Naive thymus-derived CD8-positive, alpha-beta T cell (primary cell): ENCODE data around the gene SLC26A6. TPM values are rescaled to one million over a fixed set of nuclear protein-coding genes. Genes with fewer than 3 reads are reported as not detected.

Experiments used
- ATAC-seq, 2 donors: fragments of 150-1000 bp; cut with Tn5 transposase in 1 of 2; sonication (Bioruptor Pico), chemical (Tn5 transposase) in 1 of 2; 1 replicate in 1 of 2; 2 replicates in 1 of 2; pipeline ENCODE4 v1.10.0; 2021; ENCODE audit warnings: mild to moderate bottlenecking in 2 of 2, moderate library complexity in 2 of 2
- POLR2A ChIA-PET: fragments of 350-600 bp; sonication (Branson Sonifier 250); formaldehyde crosslinking; loops from one replicate; lab custom pipeline; 2021; ENCODE audit warnings: antibody characterized with exemption; lab: Charles Lee
- DNase-seq, 10 donors: peaks; one replicate each; pipeline versions ENCODE4 v3.0.0 to v3.0.0-alpha.2; 2020 to 2022
- H3K27ac Mint-ChIP-seq, 10 donors: one replicate each; pipeline ENCODE4 v1.8.0; 2020 to 2022; ENCODE audit warnings: mild to moderate bottlenecking in 10 of 10, mixed read lengths in 10 of 10, moderate library complexity in 4 of 10, inconsistent platforms in 1 of 10
- H3K27me3 Mint-ChIP-seq, 5 donors: one replicate each; pipeline ENCODE4 v1.8.0; 2021 to 2022; ENCODE audit warnings: mixed read lengths in 5 of 5
- H3K36me3 Mint-ChIP-seq, 3 donors: one replicate each; pipeline ENCODE4 v1.8.0; 2020 to 2022; ENCODE audit warnings: mixed read lengths in 3 of 3, mild to moderate bottlenecking in 2 of 3, inconsistent platforms in 1 of 3
- H3K4me1 Mint-ChIP-seq, 4 donors: one replicate each; pipeline ENCODE4 v1.8.0; 2021 to 2022; ENCODE audit warnings: mixed read lengths in 4 of 4
- H3K4me3 Mint-ChIP-seq, 10 donors: one replicate each; pipeline ENCODE4 v1.8.0; 2020 to 2022; ENCODE audit warnings: mild to moderate bottlenecking in 10 of 10, mixed read lengths in 10 of 10, moderate library complexity in 6 of 10, inconsistent platforms in 1 of 10
- H3K9me3 Mint-ChIP-seq, 9 donors: one replicate each; pipeline ENCODE4 v1.8.0; 2020 to 2022; ENCODE audit warnings: mixed read lengths in 9 of 9, mild to moderate bottlenecking in 3 of 9, inconsistent platforms in 1 of 9, moderate library complexity in 1 of 9
- polyA plus RNA-seq, 3 donors: library from polyadenylated mRNA; unstranded; fragments of 300-500 nt; fragmentation: Illumina TruSeq; gene quantifications; one replicate each; pipeline ENCODE4 v1.2.3, GENCODE V29; 2021
- total RNA-seq, 8 experiments: library from RNA in 2 of 8; stranded (reverse) in 2 of 8; gene quantifications; one replicate each; pipeline ENCODE4 v1.2.3 and lab custom pipeline; 2021 to 2026

SLC26A6 gene
- total and polyA plus RNA-seq, 5 experiments from 2014 or later = 3.0 to 30.6 (median 3.7) TPM

DNA sequence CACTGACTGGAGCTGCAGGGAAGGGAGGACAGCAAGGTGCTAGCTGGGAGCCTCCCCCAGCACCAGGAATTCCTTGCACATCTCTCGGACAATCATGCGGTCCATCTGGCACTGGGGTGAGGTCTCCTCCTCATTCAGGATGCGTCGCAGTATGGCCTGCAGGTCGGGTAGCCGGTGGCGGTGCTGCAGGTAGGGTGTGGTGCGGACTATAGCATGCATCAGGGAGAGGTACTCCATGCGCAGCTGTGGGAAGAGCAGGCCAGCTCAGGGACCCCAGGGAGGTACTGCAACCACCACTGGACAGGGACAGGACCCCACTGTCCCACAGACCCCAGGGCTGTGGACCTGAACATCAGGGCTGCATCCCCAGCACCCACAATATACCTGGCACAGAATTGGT lies 39.2 kb upstream of the SLC26A6 start:
- no peak for DNase-seq
- Mint-ChIP-seq H3K9me3 (no peaks in the 10 kb centered on the region), H3K4me3 (no peak overlapping the region), H3K36me3 (peaks cover 0 to 23% (median 0%) of the 10 kb centered on the region in 3 donors), H3K4me1 (peaks cover 0 to 9% (median 5%) of the 10 kb centered on the region in 4 donors), H3K27me3 (no peaks in the 10 kb centered on the region), H3K27ac (no peak overlapping the region)
- no peak for ATAC-seq
- POLR2A ChIA-PET = interaction anchor here (0.6 kb wide), 1 partner anchor 1126 kb away, joined by 6 read pairs; no protein-coding TSS in a partner anchor

DNA sequence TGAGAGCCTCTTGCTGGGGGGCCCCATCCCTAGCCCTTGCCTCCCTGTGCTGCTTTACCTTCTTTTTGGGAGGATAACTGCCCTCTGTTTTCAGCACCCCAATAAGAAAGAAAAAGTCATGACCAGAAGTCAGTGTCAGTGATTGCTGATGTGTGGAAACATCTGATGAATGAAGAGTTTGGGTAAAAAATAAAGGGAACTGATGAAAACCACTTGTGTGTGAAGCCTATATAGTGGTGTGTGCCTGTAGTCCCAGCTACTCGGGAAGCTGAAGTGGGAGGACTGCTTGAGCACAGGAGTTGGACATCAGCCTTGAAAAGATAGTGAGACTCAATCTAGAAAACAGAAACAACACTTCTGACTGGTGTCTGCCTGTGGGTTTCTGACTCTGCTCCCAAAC lies 37.3 kb upstream of the SLC26A6 start:
- H3K27me3 Mint-ChIP-seq = no peaks in the 10 kb centered on the region
- no peak overlapping the region for H3K4me3 Mint-ChIP-seq
- H3K4me1 Mint-ChIP-seq = peaks cover 0 to 6% (median 2%) of the 10 kb centered on the region in 4 donors
- DNase-seq (no peak), ATAC-seq (no peak)
- H3K9me3 Mint-ChIP-seq = no peaks in the 10 kb centered on the region
- POLR2A ChIA-PET = no interaction called here
- H3K27ac Mint-ChIP-seq = no peak overlapping the region
- peaks cover 0 to 12% (median 0%) of the 10 kb centered on the region in 3 donors for H3K36me3 Mint-ChIP-seq

DNA sequence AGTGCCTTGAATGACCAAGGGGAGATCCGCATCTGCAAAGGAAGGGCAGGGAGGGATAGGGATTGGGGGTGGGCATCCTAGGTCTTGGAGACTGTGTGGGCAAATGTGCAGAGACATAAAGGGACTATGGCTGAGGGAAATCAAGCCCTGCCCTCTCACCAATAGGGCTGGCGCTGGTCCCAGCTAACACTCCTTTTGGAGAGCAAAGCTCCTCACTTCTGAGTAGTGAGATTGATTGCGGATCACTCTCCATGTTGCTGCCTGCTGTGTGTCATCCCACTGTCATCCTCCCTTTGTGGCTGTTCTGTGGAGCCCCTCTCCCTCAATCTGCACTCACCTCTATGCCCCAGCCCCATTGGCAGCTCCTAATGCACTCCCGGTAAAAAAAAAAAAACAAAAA lies 29.7 kb upstream of the SLC26A6 start:
- POLR2A ChIA-PET = no interaction called here
- ATAC-seq (no peak), DNase-seq (no peak)
- peaks cover 2 to 22% (median 5%) of the 10 kb centered on the region in 5 donors for H3K27me3 Mint-ChIP-seq
- peaks cover 0 to 2% (median 0%) of the 10 kb centered on the region in 3 donors for H3K36me3 Mint-ChIP-seq
- H3K4me1 Mint-ChIP-seq = peaks cover 7 to 22% (median 21%) of the 10 kb centered on the region in 4 donors
- peaks cover 0 to 2% (median 0%) of the 10 kb centered on the region in 9 donors for H3K9me3 Mint-ChIP-seq
- H3K27ac Mint-ChIP-seq = no peak overlapping the region
- peak overlapping the region in 2 of 10 donors; percentile 37 to 52 for H3K4me3 Mint-ChIP-seq

DNA sequence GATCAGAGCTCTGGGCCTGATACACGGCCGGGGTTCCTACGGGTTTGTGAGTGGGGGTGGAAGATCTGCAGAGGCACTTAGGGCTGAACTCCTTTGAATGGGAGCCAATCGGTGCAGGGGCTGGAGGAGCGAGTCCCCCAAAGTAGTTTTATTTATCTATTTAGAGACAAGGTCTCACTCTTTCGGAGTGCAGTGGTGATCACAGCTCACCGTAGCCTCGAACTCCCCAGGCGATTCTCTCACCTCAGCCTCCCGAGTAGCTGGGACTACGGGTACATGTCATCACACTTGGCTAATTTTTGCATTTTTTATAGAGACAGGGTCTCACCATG lies 29.0 kb upstream of the SLC26A6 start:
- H3K9me3 Mint-ChIP-seq = peaks cover 0 to 2% (median 0%) of the 10 kb centered on the region in 9 donors
- peaks cover 0 to 2% (median 0%) of the 10 kb centered on the region in 3 donors for H3K36me3 Mint-ChIP-seq
- H3K4me3 Mint-ChIP-seq = peak overlapping the region; percentile 48 to 80 (median 66)
- ATAC-seq (no peak), DNase-seq (no peak)
- peaks cover 7 to 22% (median 21%) of the 10 kb centered on the region in 4 donors for H3K4me1 Mint-ChIP-seq
- POLR2A ChIA-PET = no interaction called here
- peak overlapping the region in 1 of 10 donors; percentile 14 for H3K27ac Mint-ChIP-seq
- H3K27me3 Mint-ChIP-seq = peaks cover 2 to 26% (median 8%) of the 10 kb centered on the region in 5 donors

DNA sequence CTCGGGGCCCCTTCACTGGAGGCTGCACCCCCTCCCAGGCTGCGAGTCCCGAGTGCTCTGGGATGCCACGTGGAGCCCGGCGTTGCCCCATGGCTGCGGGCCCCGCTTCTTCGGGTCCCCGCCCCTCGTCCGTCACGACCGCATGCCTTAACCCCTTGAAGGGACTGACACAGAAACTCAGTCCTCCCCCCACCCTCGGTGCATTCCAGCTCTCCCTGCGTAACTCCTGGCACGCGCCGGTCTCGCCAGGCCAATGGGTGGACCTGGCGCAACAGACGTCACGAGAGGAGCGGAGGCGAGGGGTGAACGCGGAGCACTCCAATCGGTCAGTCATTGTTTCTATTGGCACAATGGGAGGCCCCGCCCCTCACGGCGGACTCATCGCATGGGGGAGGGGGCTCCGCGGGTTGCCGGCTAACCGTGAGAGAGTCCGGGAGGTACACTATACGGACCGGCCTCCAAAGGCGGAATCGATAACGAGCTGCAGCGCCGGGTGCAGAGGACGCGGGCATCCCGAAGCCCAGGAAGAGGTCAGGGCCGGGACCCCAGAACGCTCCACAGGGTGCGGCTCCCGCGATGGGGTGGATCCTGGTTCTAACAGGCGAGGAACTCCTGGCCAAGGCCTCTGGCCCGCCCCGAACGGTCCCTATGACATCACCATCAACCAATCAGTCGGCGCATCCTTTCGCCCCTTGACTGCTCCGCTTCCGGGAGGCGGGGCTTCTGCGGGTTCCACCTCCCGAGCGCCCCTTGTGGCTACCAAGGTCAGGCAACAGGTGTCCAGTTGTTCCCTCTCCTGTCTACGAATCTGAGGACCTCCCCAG lies 28.4 kb upstream of the SLC26A6 start:
- POLR2A ChIA-PET = no interaction called here

DNA sequence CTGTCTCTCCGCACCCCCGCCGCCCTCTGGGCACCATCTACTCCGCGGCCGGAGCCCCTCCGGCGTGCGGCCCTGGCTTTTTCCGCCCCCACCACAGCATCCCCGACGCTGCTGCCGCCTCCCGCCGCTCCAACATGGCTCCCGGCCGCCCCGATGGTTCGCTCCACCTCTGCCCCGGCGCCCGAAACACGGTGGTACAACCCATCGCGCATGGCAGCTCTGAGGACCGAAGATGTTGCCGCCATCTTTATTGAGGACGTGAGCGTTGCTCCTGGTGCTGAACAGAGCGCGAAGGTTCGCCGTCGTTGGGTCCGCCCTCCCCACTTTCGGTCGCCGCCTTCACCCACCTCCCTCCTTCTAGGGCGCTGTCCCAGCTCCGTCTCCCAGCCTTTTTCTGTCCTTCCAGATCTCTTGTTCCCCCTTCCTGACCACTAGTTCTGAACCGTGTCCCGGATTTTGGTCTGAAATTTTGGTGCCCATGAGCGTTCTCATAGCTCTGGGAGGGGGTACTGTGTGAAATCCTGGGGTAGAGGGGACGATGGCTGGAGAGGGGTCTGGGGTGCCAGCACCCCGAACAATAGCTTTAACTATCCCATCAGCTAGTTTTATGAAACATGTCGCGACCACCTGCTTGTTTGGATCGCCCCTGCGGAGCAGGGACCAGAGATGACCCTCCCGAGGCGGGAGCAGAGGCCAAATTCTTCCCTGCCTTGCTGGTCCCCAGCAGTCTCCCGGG lies 27.7 kb upstream of the SLC26A6 start, which contains the start of gene CELSR3:
Gene CELSR3 (minus strand): TSS at position 134 of the 736 bp plus-strand sequence. CDS start 252 bp downstream, outside the sequence.
- Mint-ChIP-seq H3K4me3 (peak within 1 kb of the TSS; percentile 56 to 80 (median 66)), H3K9me3 (peaks cover 0 to 2% (median 0%) of the 10 kb centered on the region in 9 donors), H3K4me1 (peaks cover 7 to 22% (median 21%) of the 10 kb centered on the region in 4 donors), H3K36me3 (peaks cover 0 to 2% (median 0%) of the 10 kb centered on the region in 3 donors), H3K27me3 (peaks cover 2 to 28% (median 11%) of the 10 kb centered on the region in 5 donors), H3K27ac (peak within 1 kb of the TSS in 3 of 10 donors; percentile 6 to 94 (median 14))
- peak in 2 of 10 donors; percentile 17 to 19 for DNase-seq
- ATAC-seq = no peak
- POLR2A ChIA-PET = interaction anchor here (2.1 kb wide), 1 partner anchor 256 kb away, joined by 4 read pairs; the partner anchor contains the start of gene ARIH2

More for the DNA sequence above, 28.4 kb upstream of the SLC26A6 start:
- peaks cover 2 to 28% (median 11%) of the 10 kb centered on the region in 5 donors for H3K27me3 Mint-ChIP-seq
- H3K4me3 Mint-ChIP-seq = peak overlapping the region; percentile 48 to 80 (median 66)
- H3K36me3 Mint-ChIP-seq = peaks cover 0 to 2% (median 0%) of the 10 kb centered on the region in 3 donors
- ATAC-seq (peak; percentile 76 to 84), DNase-seq (peak; percentile 61 to 86 (median 66))
- H3K4me1 Mint-ChIP-seq = peaks cover 7 to 22% (median 21%) of the 10 kb centered on the region in 4 donors
- peaks cover 0 to 2% (median 0%) of the 10 kb centered on the region in 9 donors for H3K9me3 Mint-ChIP-seq
- H3K27ac Mint-ChIP-seq = peak overlapping the region in 3 of 10 donors; percentile 6 to 24 (median 14)

DNA sequence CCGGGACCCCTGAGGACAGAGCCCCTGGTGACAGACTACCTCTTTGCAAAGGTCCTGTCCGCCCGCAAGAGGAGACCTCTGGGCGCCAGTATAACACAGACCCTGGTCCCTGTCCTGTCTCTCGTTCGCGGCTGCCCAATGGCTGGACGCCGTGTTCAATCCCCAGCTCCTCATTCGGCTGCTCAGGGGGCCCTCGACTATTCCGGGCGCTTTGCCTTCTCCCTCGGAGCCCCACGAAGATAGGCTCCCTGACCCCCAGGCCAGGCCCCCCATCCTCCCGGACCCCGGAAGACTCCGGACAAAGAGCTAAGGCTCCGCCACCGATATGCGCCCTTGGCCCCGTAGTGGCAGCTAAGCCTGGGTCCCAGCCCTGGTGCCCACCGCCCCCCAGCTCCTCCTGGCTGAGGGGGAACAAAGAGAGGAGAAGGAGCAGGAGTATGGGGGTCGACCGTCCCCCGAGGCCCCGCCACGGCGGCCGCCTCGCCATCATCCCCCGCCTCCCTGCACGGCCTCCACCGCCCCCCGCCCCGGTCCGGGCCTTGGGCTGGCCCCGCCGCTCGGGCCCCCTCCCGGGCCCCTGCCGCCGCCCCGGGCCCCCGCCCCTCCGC lies 27.0 kb upstream of the SLC26A6 start:
- peaks cover 0 to 2% (median 0%) of the 10 kb centered on the region in 3 donors for H3K36me3 Mint-ChIP-seq
- POLR2A ChIA-PET = interaction anchor here (1.2 to 2.1 kb wide), 4 partner anchors 22 to 432 kb away, joined by 4 to 5 read pairs (median 4); partner anchors contain the start of genes ARIH2, QRICH1 and UQCRC1
- peaks cover 0 to 2% (median 0%) of the 10 kb centered on the region in 9 donors for H3K9me3 Mint-ChIP-seq
- peak overlapping the region in 5 of 10 donors; percentile 56 to 69 (median 61) for H3K4me3 Mint-ChIP-seq
- DNase-seq = no peak
- no peak for ATAC-seq
- peak overlapping the region in 1 of 10 donors; percentile 62 for H3K27ac Mint-ChIP-seq
- H3K27me3 Mint-ChIP-seq = peaks cover 2 to 28% (median 11%) of the 10 kb centered on the region in 5 donors
- peaks cover 7 to 28% (median 24%) of the 10 kb centered on the region in 4 donors for H3K4me1 Mint-ChIP-seq

DNA sequence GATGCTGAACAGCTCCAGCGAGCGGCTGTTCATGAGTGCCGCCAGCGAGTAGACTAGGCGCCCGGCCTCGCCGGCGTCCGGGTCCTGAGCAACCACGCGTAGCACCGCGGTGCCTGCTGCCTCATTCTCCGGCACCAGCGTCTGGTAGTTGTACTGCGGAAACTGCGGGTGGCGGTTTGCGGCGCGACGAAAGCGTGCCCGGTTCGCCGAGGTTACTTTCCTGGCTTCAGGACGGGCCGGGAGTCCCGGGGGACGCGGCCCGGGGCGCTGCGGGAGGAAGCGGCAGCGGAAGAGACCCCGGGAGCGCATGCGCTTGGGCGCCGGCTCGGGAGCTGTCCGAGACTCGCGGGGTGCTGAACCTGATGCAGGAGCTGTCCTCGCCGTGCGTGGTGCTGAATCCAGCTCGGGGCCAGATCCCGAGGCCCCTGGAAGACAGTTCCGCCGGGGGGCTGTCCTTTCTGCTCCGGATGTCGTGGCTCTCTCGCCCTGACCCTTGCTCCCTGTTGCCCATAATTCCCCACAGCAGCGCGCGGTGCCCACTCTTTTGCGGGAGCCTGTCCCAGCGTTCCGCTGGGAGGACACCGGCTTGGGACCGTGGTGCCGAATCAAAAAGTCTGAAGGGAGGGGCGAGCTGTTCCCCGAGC lies 26.4 kb upstream of the SLC26A6 start:
- peaks cover 0 to 2% (median 0%) of the 10 kb centered on the region in 9 donors for H3K9me3 Mint-ChIP-seq
- ATAC-seq = peak; percentile 41 to 43
- H3K27me3 Mint-ChIP-seq = peaks cover 2 to 28% (median 11%) of the 10 kb centered on the region in 5 donors
- peaks cover 0 to 2% (median 0%) of the 10 kb centered on the region in 3 donors for H3K36me3 Mint-ChIP-seq
- peak overlapping the region in 9 of 10 donors; percentile 38 to 79 (median 56) for H3K4me3 Mint-ChIP-seq
- peaks cover 7 to 35% (median 27%) of the 10 kb centered on the region in 4 donors for H3K4me1 Mint-ChIP-seq
- peak overlapping the region in 1 of 10 donors; percentile 62 for H3K27ac Mint-ChIP-seq
- POLR2A ChIA-PET = interaction anchor here (1.2 to 2.1 kb wide), 4 partner anchors 22 to 432 kb away, joined by 4 to 5 read pairs (median 4); partner anchors contain the start of genes ARIH2, QRICH1 and UQCRC1
- peak; percentile 53 to 87 (median 77) for DNase-seq

DNA sequence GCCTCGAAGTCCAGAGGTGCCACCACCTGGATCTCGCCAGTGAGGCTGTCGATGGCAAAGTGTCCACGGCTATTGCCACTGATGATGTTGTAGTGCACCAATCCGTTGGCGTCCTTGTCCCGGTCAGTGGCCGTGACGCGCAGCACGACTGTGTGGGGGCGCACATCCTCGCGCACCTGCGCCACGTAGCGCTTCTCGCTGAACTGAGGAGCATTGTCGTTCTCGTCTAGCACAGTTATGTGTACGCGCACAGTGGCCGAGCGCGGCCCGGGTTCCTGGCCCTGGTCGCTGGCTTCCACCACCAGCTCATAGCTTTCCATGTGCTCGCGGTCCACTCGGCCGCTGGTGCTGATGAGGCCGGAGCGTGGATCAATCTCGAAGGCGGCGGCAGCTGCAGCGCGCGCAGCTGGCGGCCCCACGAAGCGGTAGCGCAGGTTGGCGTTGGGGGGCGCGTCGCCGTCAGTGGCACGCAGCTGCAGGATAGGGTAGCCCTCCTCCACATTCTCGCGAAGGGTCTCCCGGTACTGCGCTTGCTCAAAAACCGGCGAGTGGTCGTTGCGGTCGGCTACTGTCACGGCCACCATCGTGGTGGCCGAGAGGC lies 25.6 kb upstream of the SLC26A6 start:
- Mint-ChIP-seq H3K4me1 (peaks cover 7 to 36% (median 27%) of the 10 kb centered on the region in 4 donors), H3K36me3 (peaks cover 0 to 2% (median 0%) of the 10 kb centered on the region in 3 donors), H3K9me3 (peaks cover 0 to 2% (median 0%) of the 10 kb centered on the region in 9 donors), H3K27me3 (peaks cover 2 to 28% (median 11%) of the 10 kb centered on the region in 5 donors), H3K4me3 (peak overlapping the region in 4 of 10 donors; percentile 18 to 55 (median 31)), H3K27ac (no peak overlapping the region)
- ATAC-seq = no peak
- POLR2A ChIA-PET = interaction anchor here (1.2 to 2.1 kb wide), 4 partner anchors 23 to 433 kb away, joined by 4 to 5 read pairs (median 4); partner anchors contain the start of genes ARIH2, QRICH1 and UQCRC1
- no peak for DNase-seq

DNA sequence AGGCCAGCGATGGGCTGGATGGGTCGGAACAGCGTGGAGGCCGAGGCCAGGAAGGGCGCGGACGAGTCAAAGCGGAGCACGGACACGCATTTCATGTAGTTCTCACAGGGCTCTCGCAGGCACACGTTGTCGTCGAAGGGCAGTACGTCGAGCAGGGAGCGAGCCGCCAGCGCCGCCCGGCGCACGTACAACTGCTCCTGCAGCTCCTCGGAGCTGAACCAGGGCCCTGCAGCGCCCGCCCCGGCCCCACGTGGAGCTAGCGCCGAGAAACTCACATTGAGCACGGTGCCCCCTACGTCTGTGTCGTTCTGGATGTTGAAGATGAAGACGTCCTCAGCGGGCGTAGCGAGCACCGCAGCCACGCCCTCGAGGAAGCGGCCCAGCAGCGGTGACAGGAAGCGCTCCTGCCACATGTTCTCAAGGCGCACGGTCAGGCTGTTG lies 21.6 kb upstream of the SLC26A6 start:
- peaks cover 0 to 19% (median 3%) of the 10 kb centered on the region in 5 donors for H3K27me3 Mint-ChIP-seq
- POLR2A ChIA-PET = interaction anchor here (1.0 to 1.5 kb wide), 6 partner anchors 21 to 437 kb away, joined by 3 to 10 read pairs (median 4); partner anchors contain the start of genes QRICH1, SLC26A6, TMEM89 and UQCRC1
- peak; percentile 10 to 27 for ATAC-seq

More for the DNA sequence above, 21.6 kb upstream of the SLC26A6 start:
- peak overlapping the region; percentile 67 to 84 (median 80) for H3K4me3 Mint-ChIP-seq
- peaks cover 0 to 2% (median 0%) of the 10 kb centered on the region in 9 donors for H3K9me3 Mint-ChIP-seq
- peak overlapping the region in 8 of 10 donors; percentile 10 to 90 (median 62) for H3K27ac Mint-ChIP-seq
- peaks cover 1 to 34% (median 16%) of the 10 kb centered on the region in 4 donors for H3K4me1 Mint-ChIP-seq
- DNase-seq = peak in 7 of 10 donors; percentile 34 to 71 (median 45)
- peaks cover 0 to 11% (median 0%) of the 10 kb centered on the region in 3 donors for H3K36me3 Mint-ChIP-seq
